Fibroblast of mammary gland (primary cell): ENCODE data around the gene RTCA.
"Not testable (repeated sequence)": the region's sequence is repeated elsewhere in the genome, so short reads cannot be mapped to it uniquely, and the experiment has no call there.

ENCODE experiments used
- DNase-seq: peaks from one replicate; pipeline ENCODE4 v3.0.0-alpha.2; 2010; ENCODE audit warnings: low read depth
- H3K4me3 ChIP-seq: 2 replicates; pipeline ENCODE4 v1.5.1; 2011; ENCODE audit warnings: low read depth, mild to moderate bottlenecking, low read length, moderate library complexity; ENCODE audit not compliant: control insufficient read depth
- TF ChIP-seq, protein P1 (sequence below): conservative IDR thresholded peaks from 2 replicates; pipeline ENCODE4 v1.5.1; 2011; ENCODE audit warnings: low read depth, low read length, inconsistent platforms; ENCODE audit not compliant: control insufficient read depth, insufficient read depth

The RTCA gene

GRCh38 chr1:100325415-100326324, 59.7 kb downstream of the RTCA start:
- DNase-seq = no peak

GRCh38 chr1:100326325-100326670, 60.3 kb downstream of the RTCA start:
- DNase-seq, H3K4me3 ChIP-seq: not testable (repeated sequence)

More at GRCh38 chr1:100325415-100326324, 59.7 kb downstream of the RTCA start:
- TF ChIP-seq, protein P1, sequence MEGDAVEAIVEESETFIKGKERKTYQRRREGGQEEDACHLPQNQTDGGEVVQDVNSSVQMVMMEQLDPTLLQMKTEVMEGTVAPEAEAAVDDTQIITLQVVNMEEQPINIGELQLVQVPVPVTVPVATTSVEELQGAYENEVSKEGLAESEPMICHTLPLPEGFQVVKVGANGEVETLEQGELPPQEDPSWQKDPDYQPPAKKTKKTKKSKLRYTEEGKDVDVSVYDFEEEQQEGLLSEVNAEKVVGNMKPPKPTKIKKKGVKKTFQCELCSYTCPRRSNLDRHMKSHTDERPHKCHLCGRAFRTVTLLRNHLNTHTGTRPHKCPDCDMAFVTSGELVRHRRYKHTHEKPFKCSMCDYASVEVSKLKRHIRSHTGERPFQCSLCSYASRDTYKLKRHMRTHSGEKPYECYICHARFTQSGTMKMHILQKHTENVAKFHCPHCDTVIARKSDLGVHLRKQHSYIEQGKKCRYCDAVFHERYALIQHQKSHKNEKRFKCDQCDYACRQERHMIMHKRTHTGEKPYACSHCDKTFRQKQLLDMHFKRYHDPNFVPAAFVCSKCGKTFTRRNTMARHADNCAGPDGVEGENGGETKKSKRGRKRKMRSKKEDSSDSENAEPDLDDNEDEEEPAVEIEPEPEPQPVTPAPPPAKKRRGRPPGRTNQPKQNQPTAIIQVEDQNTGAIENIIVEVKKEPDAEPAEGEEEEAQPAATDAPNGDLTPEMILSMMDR = no peak
- no peak overlapping the region for H3K4me3 ChIP-seq

DNA sequence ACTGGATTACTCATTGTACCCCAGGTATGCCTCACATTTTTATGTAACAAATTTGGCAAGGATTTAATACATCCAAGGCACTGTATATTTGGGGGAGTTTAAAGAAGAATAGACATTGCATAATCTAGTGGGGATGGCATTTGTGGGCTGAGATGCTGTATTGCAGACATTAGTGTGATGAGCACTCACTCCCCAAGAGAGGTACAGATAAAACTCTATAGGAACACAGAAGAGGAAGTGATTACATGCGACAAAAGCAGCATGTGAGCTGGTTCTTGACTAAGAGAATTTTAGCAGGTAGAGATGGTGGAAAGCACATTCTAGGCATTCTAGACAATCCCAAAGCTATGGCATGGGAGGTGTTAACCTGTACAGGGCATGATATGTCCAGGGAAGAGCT, 62.1 kb downstream of the RTCA start:
- H3K4me3 ChIP-seq = no peak overlapping the region

GRCh38 chr1:100331146-100331545, 65.1 kb downstream of the RTCA start:
- DNase-seq, H3K4me3 ChIP-seq: not testable (repeated sequence)

More for the DNA sequence above, 62.1 kb downstream of the RTCA start:
- DNase-seq = no peak
- TF ChIP-seq, protein P1 = no peak

DNA sequence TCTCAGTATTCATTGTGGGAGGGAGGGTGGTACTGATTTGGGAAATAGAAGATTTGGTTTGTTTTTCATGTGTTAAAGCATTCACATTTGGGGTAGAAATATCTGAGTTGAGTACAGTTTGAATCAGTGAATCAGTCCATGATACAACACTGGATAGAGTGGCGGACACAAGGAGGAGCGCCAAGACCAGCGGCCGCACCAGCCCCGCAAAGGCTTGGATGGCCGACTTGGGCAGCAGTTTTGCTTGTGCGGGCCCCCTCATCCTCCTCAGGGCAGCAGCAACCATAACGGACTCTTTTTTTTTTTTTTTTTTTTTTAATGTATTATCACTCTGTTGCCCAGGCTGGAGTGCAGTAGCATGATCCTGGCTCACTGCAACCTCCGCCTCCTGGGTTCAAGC, 66.3 kb downstream of the RTCA start:
- H3K4me3 ChIP-seq = no peak overlapping the region
- no peak for DNase-seq
- TF ChIP-seq, protein P1 = no peak

GRCh38 chr1:100335436-100335835, 69.4 kb downstream of the RTCA start:
- no peak for DNase-seq
- no peak overlapping the region for H3K4me3 ChIP-seq
- TF ChIP-seq, protein P1 = no peak

- not testable (repeated sequence) for DNase-seq
These were observed 71.9 kb downstream of the RTCA start for GRCh38 chr1:100337878-100338277.

DNA sequence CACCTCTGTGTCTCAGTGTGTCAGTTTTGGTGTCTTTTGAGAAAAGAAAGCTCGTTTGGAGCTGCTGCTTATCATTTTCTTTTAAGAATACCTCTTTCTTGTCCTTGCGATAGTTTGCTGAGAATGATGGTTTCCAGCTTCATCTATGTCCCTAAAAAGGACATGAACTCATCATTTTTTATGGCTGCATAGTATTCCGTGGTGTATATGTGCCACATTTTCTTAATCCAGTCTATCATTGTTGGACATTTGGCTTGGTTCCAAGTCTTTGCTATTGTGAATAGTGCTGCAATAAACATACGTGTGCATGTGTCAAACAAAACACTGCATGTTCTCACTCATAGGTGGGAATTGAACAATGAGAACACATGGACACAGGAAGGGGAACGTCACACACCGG, 73.7 kb downstream of the RTCA start:
- DNase-seq = not testable (repeated sequence)

More at GRCh38 chr1:100337878-100338277, 71.9 kb downstream of the RTCA start:
- not testable (repeated sequence) for H3K4me3 ChIP-seq

DNA sequence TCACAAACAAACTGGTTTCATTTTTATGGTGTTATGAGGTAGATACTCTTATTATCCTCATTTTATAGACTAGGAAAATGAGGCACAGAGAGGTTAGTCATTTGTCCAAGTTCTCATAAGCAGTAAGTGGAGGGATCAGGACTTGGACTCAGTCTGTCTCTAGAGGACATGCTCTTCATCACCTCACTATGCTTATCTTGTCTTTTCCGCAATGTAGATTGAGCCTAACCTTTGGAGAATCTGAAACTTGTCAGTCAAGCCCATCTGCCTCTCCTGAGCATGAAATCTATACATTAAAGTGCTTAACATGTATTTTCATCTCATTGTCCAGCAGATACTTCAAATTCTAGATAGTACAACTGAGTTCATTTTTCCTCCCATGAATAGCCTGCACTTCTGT, 74.5 kb downstream of the RTCA start:
- DNase-seq = no peak

More for the DNA sequence above, 73.7 kb downstream of the RTCA start:
- H3K4me3 ChIP-seq = not testable (repeated sequence)

More for the DNA sequence above, 74.5 kb downstream of the RTCA start:
- TF ChIP-seq, protein P1 = no peak
- no peak overlapping the region for H3K4me3 ChIP-seq
